HepG2 (cell line): Measurements from ENCODE around the gene AHNAK. TPM values are rescaled to one million over a fixed set of nuclear protein-coding genes. Genes with fewer than 3 reads are reported as not detected.
A peak's percentile ranks its signal among the peaks of the same experiment; 100 is the strongest.

Experiments used
- ATAC-seq: fragments of 200-7000 bp; cut with Tn5 transposase; 3 replicates; pipeline ENCODE4 v1.9.1; 2020; ENCODE audit warnings: mild to moderate bottlenecking, moderate library complexity
- BruUV-seq: library from RNA; stranded (reverse); fragments of 400-500 nt; replicated peaks from 2 replicates; lab custom pipeline; 2021; lab: Mats Ljungman, UMichigan
- CTCF ChIA-PET: fragments of 300-600 bp; formaldehyde crosslinking; extraction: SDS; loops from one replicate; lab custom pipeline; 2021; ENCODE audit warnings: low total read pairs, inconsistent platforms, low intra/inter-chr PET ratio; lab: Yijun Ruan, JAX
- POLR2A ChIA-PET: fragments of 350-600 bp; sonication (Branson Sonifier 250); formaldehyde crosslinking; loops from one replicate; lab custom pipeline; 2020; ENCODE audit warnings: antibody characterized with exemption, inconsistent platforms; lab: Yijun Ruan, JAX
- DNase-seq: peaks from one replicate; pipeline ENCODE4 v3.0.0-alpha.2; 2015; ENCODE audit warnings: low spot score
- FAIRE-seq: peaks from 3 replicates; lab custom pipeline; 2011; peaks lifted over from hg19 to GRCh38; lab: Jason Lieb, UNC
- H2AFZ ChIP-seq: one replicate; pipeline ENCODE4 v1.6.1; 2011; ENCODE audit warnings: low read length, inconsistent platforms
- H3K27ac ChIP-seq: fragments of 300-600 bp; 3 replicates; pipeline ENCODE4 v1.8.0; 2011; ENCODE audit warnings: mixed run types, mild to moderate bottlenecking, mixed read lengths, low read length, inconsistent platforms; ENCODE audit not compliant: insufficient read depth; ENCODE audit errors: extremely low read length
- H3K27me3 ChIP-seq, 2 experiments: fragments of 200-600 bp in 1 of 2; 2 replicates in 1 of 2; 3 replicates in 1 of 2; pipeline versions ENCODE4 v1.6.0 to v1.8.0; 2011; ENCODE audit warnings: low read length in 2 of 2, mild to moderate bottlenecking in 2 of 2, moderate library complexity in 2 of 2, inconsistent platforms in 1 of 2; ENCODE audit not compliant: insufficient read depth in 2 of 2, control insufficient read depth in 1 of 2
- H3K36me3 ChIP-seq, 2 experiments: fragments of 200-600 bp in 1 of 2; replicated peaks in 1 of 2; 2 replicates in 1 of 2; 3 replicates in 1 of 2; pipeline versions ENCODE4 v1.5.1 to v1.8.0; 2011; ENCODE audit warnings: low read length in 2 of 2, inconsistent platforms in 1 of 2; ENCODE audit not compliant: insufficient read depth in 2 of 2, control insufficient read depth in 1 of 2
- H3K4me1 ChIP-seq: 2 replicates; pipeline ENCODE4 v1.5.1; 2012; ENCODE audit warnings: low read length, inconsistent platforms; ENCODE audit not compliant: insufficient read depth
- H3K4me2 ChIP-seq: 2 replicates; pipeline ENCODE4 v1.6.0; 2011; ENCODE audit warnings: low read depth, low read length, inconsistent platforms
- H3K4me3 ChIP-seq, 3 experiments: fragments of 200-600 bp in 1 of 3; sonication (generic), shearing (Covaris generic) in 1 of 3; replicated peaks in 1 of 3; 2 replicates each; pipeline ENCODE4 v1.5.1; 2011 to 2016; ENCODE audit warnings: low read length in 3 of 3, inconsistent platforms in 2 of 3, low read depth in 2 of 3, mild to moderate bottlenecking in 2 of 3, control low read depth in 1 of 3, mixed read lengths in 1 of 3; ENCODE audit not compliant: insufficient read depth in 1 of 3
- H3K79me2 ChIP-seq: one replicate; pipeline ENCODE4 v1.6.1; 2011; ENCODE audit warnings: low read length, inconsistent platforms; ENCODE audit not compliant: insufficient read depth
- H3K9ac ChIP-seq: 2 replicates; pipeline ENCODE4 v1.6.0; 2011; ENCODE audit warnings: mild to moderate bottlenecking, low read depth, low read length, inconsistent platforms; ENCODE audit not compliant: insufficient read depth
- H3K9me3 ChIP-seq: 2 replicates; pipeline ENCODE4 v1.5.1; 2012; ENCODE audit warnings: mild to moderate bottlenecking, low read length
- H4K20me1 ChIP-seq: 2 replicates; pipeline ENCODE4 v1.6.0; 2011; ENCODE audit warnings: inconsistent platforms, mild to moderate bottlenecking, low read length, moderate library complexity; ENCODE audit not compliant: insufficient read depth
- AKAP8 ChIP-seq: sonication (generic); formaldehyde crosslinking; IDR thresholded peaks from 2 replicates; pipeline ENCODE4 v1.5.1; 2020; ENCODE audit warnings: mild to moderate bottlenecking, missing genetic modification reagents
- DRAP1 ChIP-seq: IDR thresholded peaks from 2 replicates; pipeline ENCODE4 v1.6.1; 2016; ENCODE audit warnings: missing genetic modification reagents, missing compliant biosample characterization
- ELF3 ChIP-seq: IDR thresholded peaks from 2 replicates; pipeline ENCODE4 v1.6.1; 2016; ENCODE audit warnings: missing genetic modification reagents, missing compliant biosample characterization
- MIER2 ChIP-seq: IDR thresholded peaks from 2 replicates; pipeline ENCODE4 v1.6.1; 2016; ENCODE audit warnings: missing biosample characterization, missing genetic modification reagents
- MYNN ChIP-seq: sonication (generic); formaldehyde crosslinking; IDR thresholded peaks from 2 replicates; pipeline ENCODE4 v1.4.0; 2020; ENCODE audit warnings: mild to moderate bottlenecking, low read depth, missing genetic modification reagents
- NFKBIZ ChIP-seq: IDR thresholded peaks from 2 replicates; pipeline ENCODE4 v1.6.1; 2018; ENCODE audit warnings: missing genetic modification reagents, missing compliant biosample characterization
- POGZ ChIP-seq: sonication (generic); formaldehyde crosslinking; IDR thresholded peaks from 2 replicates; pipeline ENCODE4 v1.4.0; 2020; ENCODE audit warnings: mild to moderate bottlenecking, missing genetic modification reagents
- RARG ChIP-seq: sonication (generic); formaldehyde crosslinking; IDR thresholded peaks from 2 replicates; pipeline ENCODE4 v1.4.0; 2020; ENCODE audit warnings: low read depth, mild to moderate bottlenecking, missing genetic modification reagents
- RFXAP ChIP-seq: sonication (generic); formaldehyde crosslinking; IDR thresholded peaks from 2 replicates; pipeline ENCODE4 v1.4.0; 2020; ENCODE audit warnings: missing genetic modification reagents, borderline replicate concordance
- UBTF ChIP-seq: sonication (generic); formaldehyde crosslinking; IDR thresholded peaks from 2 replicates; pipeline ENCODE4 v1.4.0; 2020; ENCODE audit warnings: mild to moderate bottlenecking, missing genetic modification reagents
- ZBTB33 ChIP-seq: sonication (generic); formaldehyde crosslinking; IDR thresholded peaks from 2 replicates; pipeline ENCODE4 v1.4.0; 2020; ENCODE audit warnings: missing genetic modification reagents
- ZNF225 ChIP-seq: sonication (generic); formaldehyde crosslinking; IDR thresholded peaks from 2 replicates; pipeline ENCODE4 v1.4.0; 2020; ENCODE audit warnings: mild to moderate bottlenecking, missing genetic modification reagents
- ZNF333 ChIP-seq: sonication (generic); formaldehyde crosslinking; IDR thresholded peaks from 2 replicates; pipeline ENCODE4 v1.4.0; 2020; ENCODE audit warnings: mild to moderate bottlenecking, missing genetic modification reagents, borderline replicate concordance
- ZNF510 ChIP-seq: sonication (generic); formaldehyde crosslinking; IDR thresholded peaks from 2 replicates; pipeline ENCODE4 v1.4.0; 2020; ENCODE audit warnings: low read depth, mild to moderate bottlenecking, missing genetic modification reagents
- ZNF841 ChIP-seq: sonication (generic); formaldehyde crosslinking; IDR thresholded peaks from 2 replicates; pipeline ENCODE4 v1.8.1; 2023; ENCODE audit warnings: missing genetic modification reagents, borderline replicate concordance
- ZSCAN12 ChIP-seq: sonication (generic); formaldehyde crosslinking; IDR thresholded peaks from 2 replicates; pipeline ENCODE4 v1.9.0; 2021; ENCODE audit warnings: mild to moderate bottlenecking, missing genetic modification reagents
- ZZZ3 ChIP-seq: sonication (generic); formaldehyde crosslinking; IDR thresholded peaks from 2 replicates; pipeline ENCODE4 v1.4.0; 2020; ENCODE audit warnings: missing genetic modification reagents, mild to moderate bottlenecking, borderline replicate concordance
- WGBS: methylation state at CpG from one replicate; pipeline ENCODE4 v1.1.6; 2017; ENCODE audit warnings: low lambda C conversion rate; 5-methylcytosine and 5-hydroxymethylcytosine counted together
- in situ Hi-C: cut with HindIII; loops from 2 replicates; pipeline ENCODE4 v1.10.0; 2017; ENCODE audit warnings: low pct_unique_long_range_greater_than_20kb; ENCODE audit not compliant: extremely low pct_ligation_motif_present
- intact Hi-C: fragments of 100-400 bp; cut with micrococcal nuclease; formaldehyde crosslinking; loops from one replicate; pipeline ENCODE4 v1.10.0; 2022; ENCODE audit not compliant: unreplicated experiment
- polyA plus RNA-seq, 8 experiments: library from polyadenylated mRNA; depleted of rRNA in 3 of 8; stranded (reverse) in 7 of 8; unstranded in 1 of 8; fragments of >200 nt; fragmentation: Illumina TruSeq in 4 of 8; extraction: Trizol in 4 of 8; gene quantifications; 2 replicates each; pipeline versions ENCODE4 v1.2.1 to v1.2.3, GENCODE V29; 2011 to 2016; ENCODE audit warnings: low read depth in 4 of 8, missing spikeins in 1 of 8, mixed read lengths in 1 of 8; ENCODE audit not compliant: insufficient read depth in 1 of 8
- total RNA-seq, 5 experiments: library from RNA; depleted of rRNA; stranded (reverse); fragments of >200 nt; fragmentation: Illumina TruSeq; extraction: Trizol; gene quantifications; 2 replicates each; pipeline ENCODE4 v1.2.3, GENCODE V29; 2016; ENCODE audit warnings: low read depth in 1 of 5

The AHNAK gene
- total and polyA plus RNA-seq, 2 of the 13 experiments (the other 11 are each of a cell fraction or from before 2014, with no cell fraction given): 23.4 to 25.0 TPM

GRCh38 chr11:62451241-62451621, 95.4 kb downstream of the AHNAK start (continued):
- TF ChIP-seq UBTF (CRISPR knock-in tag): no peak
- TF ChIP-seq ZNF510: no peak
- no peak for TF ChIP-seq MYNN
- no peak for TF ChIP-seq POGZ (CRISPR knock-in tag)
- no peak for TF ChIP-seq RARG
- no peak for TF ChIP-seq ZSCAN12
- no peak for TF ChIP-seq DRAP1 (CRISPR knock-in tag)
- no peak for TF ChIP-seq RFXAP (CRISPR knock-in tag)
- TF ChIP-seq, all 625 proteins: peak for 0

- Histone ChIP-seq H3K4me3 (no peak overlapping the region), H3K27me3 (peaks cover 3 to 19% of the 10 kb centered on the region in 2 experiments; a peak in 4 of 5 replicates), H3K79me2 (no peaks in the 10 kb centered on the region), H3K4me2 (no peak overlapping the region), H3K36me3 (no peaks in the 10 kb centered on the region), H4K20me1 (no peaks in the 10 kb centered on the region), H3K27ac (no peak overlapping the region), H2AFZ (no peak overlapping the region), H3K9me3 (no peaks in the 10 kb centered on the region), H3K4me1 (peaks cover 7% of the 10 kb centered on the region), H3K9ac (no peak overlapping the region)
- BruUV-seq: no TSS peak
- ATAC-seq (no peak), FAIRE-seq (no peak), DNase-seq (no peak)
- 80% methylated on average over 15 of the region's 15 CpGs for WGBS
- CTCF ChIA-PET: no interaction called here
- in situ Hi-C loops: no loop called here
- intact Hi-C loops: no loop called here
- POLR2A ChIA-PET: no interaction called here
- TF ChIP-seq MIER2 (no peak), ZBTB33 (peak; percentile 22; the same call in 1 of the 2 replicates), ELF3 (CRISPR knock-in tag) (no peak), NFKBIZ (CRISPR knock-in tag) (no peak), ZNF333 (CRISPR knock-in tag) (no peak), AKAP8 (CRISPR knock-in tag) (no peak), ZNF841 (CRISPR knock-in tag) (no peak), ZNF225 (CRISPR knock-in tag) (no peak), ZZZ3 (CRISPR knock-in tag) (no peak)
These were observed 95.9 kb downstream of the AHNAK start for GRCh38 chr11:62450543-62451240.
